ENCODE data around the gene PTGS1. TPM values are rescaled to one million over a fixed set of nuclear protein-coding genes. Genes with fewer than 3 reads are reported as not detected.

PTGS1 gene
- polyA plus RNA-seq, 3 donors = 4.4 to 6.3 (median 5.4) TPM

- no peak for DNase-seq (ENCODE audit: low read depth in 3 of 3, low spot score in 2 of 3)
Observed at GRCh38 chr9:122371846-122372245, 1.0 kb downstream of the PTGS1 start.

- no peak for DNase-seq (ENCODE audit: low read depth in 3 of 3, low spot score in 2 of 3)
Observed at GRCh38 chr9:122372856-122373845, 2.3 kb downstream of the PTGS1 start.

DNA sequence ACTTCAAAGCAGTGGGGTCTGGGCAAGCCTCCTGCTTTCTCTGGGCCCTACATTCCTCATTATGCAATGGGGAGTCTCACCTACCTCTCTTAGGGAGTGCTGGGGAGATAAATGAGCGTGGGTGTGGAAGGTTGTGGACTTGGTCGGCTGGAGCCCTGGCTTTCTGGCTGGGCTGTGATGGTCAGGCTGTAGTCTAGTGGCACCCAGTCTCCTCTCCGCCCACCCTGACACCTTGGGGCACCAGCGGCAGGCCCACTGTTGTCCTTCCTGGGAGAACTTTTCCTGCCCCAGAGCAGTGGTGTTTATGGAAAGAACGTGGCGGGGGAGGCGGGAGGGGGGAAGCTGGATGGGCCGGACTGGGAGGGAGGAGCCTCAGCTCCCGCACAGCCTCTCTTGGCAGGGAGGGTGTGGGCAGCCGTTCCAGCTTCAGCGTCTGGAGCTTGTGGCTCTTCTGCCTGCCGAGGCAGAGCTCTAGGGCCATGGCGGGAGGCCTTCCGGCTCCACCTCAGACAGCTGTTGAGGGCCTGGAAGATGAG is 4.1 kb downstream of the PTGS1 start:
- DNase-seq (ENCODE audit: low read depth in 3 of 3, low spot score in 2 of 3) = no peak

GRCh38 chr9:122376796-122377195 is 6.0 kb downstream of the PTGS1 start:
- DNase-seq (ENCODE audit: low read depth in 3 of 3, low spot score in 2 of 3) = no peak

GRCh38 chr9:122377241-122378164 is 6.7 kb downstream of the PTGS1 start:
- no peak for DNase-seq (ENCODE audit: low read depth in 3 of 3, low spot score in 2 of 3)

DNA sequence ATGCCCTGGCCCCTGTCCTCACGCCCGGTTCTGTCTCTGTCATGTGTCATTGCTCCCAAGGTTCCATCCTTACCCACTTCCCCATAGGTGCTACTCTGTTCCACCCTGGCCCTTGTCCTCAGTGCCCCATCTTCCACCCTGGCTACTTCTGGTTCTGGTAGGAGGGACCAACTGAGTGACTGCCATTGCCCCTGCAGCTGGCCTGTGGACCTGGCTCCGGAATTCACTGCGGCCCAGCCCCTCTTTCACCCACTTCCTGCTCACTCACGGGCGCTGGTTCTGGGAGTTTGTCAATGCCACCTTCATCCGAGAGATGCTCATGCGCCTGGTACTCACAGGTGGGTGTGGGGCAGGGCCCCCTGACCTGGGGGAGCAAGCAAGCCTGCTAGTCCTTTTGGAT is 7.4 kb downstream of the PTGS1 start:
- no peak for DNase-seq (ENCODE audit: low read depth in 3 of 3, low spot score in 2 of 3)

- no peak for DNase-seq (ENCODE audit: low read depth in 3 of 3, low spot score in 2 of 3)
Observed at GRCh38 chr9:122379340-122379739, 8.5 kb downstream of the PTGS1 start.

GRCh38 chr9:122380293-122380692 is 9.5 kb downstream of the PTGS1 start:
- no peak for DNase-seq (ENCODE audit: low read depth in 3 of 3, low spot score in 2 of 3)

DNA sequence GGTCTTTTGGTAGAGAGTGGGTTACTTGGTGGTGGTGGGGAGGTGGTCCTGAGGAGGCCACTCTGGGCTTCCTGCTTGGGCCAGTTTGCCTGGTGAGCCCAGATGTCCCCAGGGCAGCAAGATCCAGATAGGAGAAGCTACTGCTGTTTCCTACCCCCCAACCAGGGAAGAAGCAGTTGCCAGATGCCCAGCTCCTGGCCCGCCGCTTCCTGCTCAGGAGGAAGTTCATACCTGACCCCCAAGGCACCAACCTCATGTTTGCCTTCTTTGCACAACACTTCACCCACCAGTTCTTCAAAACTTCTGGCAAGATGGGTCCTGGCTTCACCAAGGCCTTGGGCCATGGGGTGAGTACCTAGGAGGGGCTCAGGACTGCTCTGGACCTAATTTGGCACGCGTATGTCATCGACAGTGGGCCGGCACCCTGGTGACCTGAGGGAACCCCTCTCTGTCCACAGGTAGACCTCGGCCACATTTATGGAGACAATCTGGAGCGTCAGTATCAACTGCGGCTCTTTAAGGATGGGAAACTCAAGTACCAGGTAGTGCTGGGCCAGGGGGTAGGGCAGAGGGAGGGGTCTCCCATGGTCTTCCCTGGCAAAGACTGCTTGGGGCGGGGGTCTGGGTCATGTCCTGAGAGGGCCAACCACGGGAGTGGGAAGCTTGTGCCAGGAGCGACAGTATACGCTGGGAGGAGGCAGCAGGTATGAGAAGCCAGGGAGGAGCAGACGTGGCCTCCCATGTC is 10.6 kb downstream of the PTGS1 start:
- no peak for DNase-seq (ENCODE audit: low read depth in 3 of 3, low spot score in 2 of 3)

GRCh38 chr9:122382901-122383850 is 12.4 kb downstream of the PTGS1 start:
- DNase-seq (ENCODE audit: low read depth in 3 of 3, low spot score in 2 of 3) = no peak

DNA sequence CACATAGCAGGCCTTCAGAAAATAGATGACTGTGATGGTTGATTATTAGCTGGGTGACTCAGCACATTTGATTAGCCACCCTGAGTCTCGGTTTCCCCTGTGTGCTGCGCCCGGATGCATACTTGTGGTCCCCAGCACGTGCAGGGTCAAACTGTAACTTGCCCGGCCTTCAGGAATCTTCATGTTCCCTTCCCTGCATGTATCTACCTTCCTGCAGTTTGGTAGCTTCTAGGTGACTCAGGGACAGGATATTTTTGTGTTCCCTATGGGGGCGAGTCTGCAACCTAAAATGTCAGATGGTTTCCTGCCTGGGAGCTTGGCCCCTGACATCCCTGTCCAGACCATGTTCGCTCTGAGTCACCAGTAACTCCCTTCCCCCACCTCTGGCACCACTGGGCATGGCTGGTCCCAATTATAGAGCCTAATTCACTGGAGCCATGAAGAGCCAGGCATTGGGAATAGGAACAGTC is 13.2 kb downstream of the PTGS1 start:
- DNase-seq (ENCODE audit: low read depth in 3 of 3, low spot score in 2 of 3) = no peak

GRCh38 chr9:122386311-122386872 is 15.6 kb downstream of the PTGS1 start:
- DNase-seq (ENCODE audit: low read depth in 3 of 3, low spot score in 2 of 3) = no peak

- no peak for DNase-seq (ENCODE audit: low read depth in 3 of 3, low spot score in 2 of 3)
Observed at GRCh38 chr9:122387536-122387935, 16.7 kb downstream of the PTGS1 start.

DNA sequence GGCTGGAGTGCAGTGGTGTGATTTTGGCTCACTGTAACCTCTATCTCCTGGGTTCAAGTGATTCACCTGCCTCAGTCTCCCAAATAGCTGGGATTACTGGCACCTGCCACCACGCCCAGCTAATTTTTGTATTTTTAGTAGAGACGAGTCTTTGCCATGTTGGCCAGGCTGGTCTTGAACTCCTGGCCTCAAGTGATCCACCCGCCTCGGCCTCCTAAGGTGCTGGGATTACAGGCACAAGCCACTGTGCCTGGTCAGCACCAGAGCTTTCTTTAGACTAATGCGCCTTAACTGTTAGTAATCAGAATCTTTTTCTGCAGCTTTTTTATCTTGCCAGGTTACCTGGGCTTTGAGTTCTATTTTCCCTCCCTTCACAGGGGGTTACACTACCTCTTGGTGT is 18.4 kb downstream of the PTGS1 start:
- no peak for DNase-seq (ENCODE audit: low read depth in 3 of 3, low spot score in 2 of 3)

GRCh38 chr9:122389799-122390481 is 19.1 kb downstream of the PTGS1 start:
- no peak for DNase-seq (ENCODE audit: low read depth in 3 of 3, low spot score in 2 of 3)

- DNase-seq (ENCODE audit: low read depth in 3 of 3, low spot score in 2 of 3) = no peak
Observed at GRCh38 chr9:122392284-122392683, 21.5 kb downstream of the PTGS1 start.

GRCh38 chr9:122392714-122393113 is 21.9 kb downstream of the PTGS1 start:
- DNase-seq (ENCODE audit: low read depth in 3 of 3, low spot score in 2 of 3) = no peak

- no peak for DNase-seq (ENCODE audit: low read depth in 3 of 3, low spot score in 2 of 3)
Observed at GRCh38 chr9:122393284-122393983, 22.6 kb downstream of the PTGS1 start.

Data from right renal cortex interstitium (tissue), 3 donors.